ENCODE results near the gene HDLBP. TPM values are rescaled to one million over a fixed set of nuclear protein-coding genes. Genes with fewer than 3 reads are reported as not detected.
A peak's percentile ranks its signal among the peaks of the same experiment; 100 is the strongest.

HDLBP gene
- total and polyA plus RNA-seq, 12 donors, result 206 to 419 (median 353) TPM

- intact Hi-C loops (cut with DNase I), result no loop called here
- H3K4me1 ChIP-seq, result peaks cover 0 to 78% (median 44%) of the 10 kb centered on the region in 9 donors
- WGBS, 2 donors, result 85 to 88% methylated on average over 18 of the region's 18 CpGs
Measured at GRCh38 chr2:241308832-241309500, 6.5 kb downstream of the HDLBP start.

GRCh38 chr2:241308267-241308666 is 7.2 kb downstream of the HDLBP start:
- Histone ChIP-seq H3K36me3 (peaks cover 0 to 5% (median 0%) of the 10 kb centered on the region in 9 donors), H3K9me3 (no peaks in the 10 kb centered on the region), H3K4me1 (peaks cover 0 to 78% (median 44%) of the 10 kb centered on the region in 9 donors), H3K27ac (no peak overlapping the region), H3K4me3 (no peak overlapping the region), H3K27me3 (no peaks in the 10 kb centered on the region)
- TF ChIP-seq CTCF (IDR thresholded peaks at IDR 0.05), result no peak
- DNase-seq, result no peak
- intact Hi-C loops (cut with DNase I), result no loop called here
- no peak for ATAC-seq
- 84 to 91% methylated on average over 5 of the region's 5 CpGs for WGBS, 2 donors

More at GRCh38 chr2:241308832-241309500, 6.5 kb downstream of the HDLBP start:
- H3K4me3 ChIP-seq, result no peak overlapping the region
- peak overlapping the region in 2 of 10 donors; percentile 53 to 78 for H3K27ac ChIP-seq
- DNase-seq (no peak), ATAC-seq (no peak)
- no peak for TF ChIP-seq CTCF (IDR thresholded peaks at IDR 0.05)
- no peaks in the 10 kb centered on the region for H3K27me3 ChIP-seq
- peaks cover 0 to 5% (median 0%) of the 10 kb centered on the region in 9 donors for H3K36me3 ChIP-seq
- H3K9me3 ChIP-seq, result no peaks in the 10 kb centered on the region

- peaks cover 0 to 78% (median 45%) of the 10 kb centered on the region in 9 donors for H3K4me1 ChIP-seq
- intact Hi-C loops (cut with DNase I), result no loop called here
Measured at GRCh38 chr2:241307055-241307454, 8.4 kb downstream of the HDLBP start.

More at GRCh38 chr2:241307055-241307454, 8.4 kb downstream of the HDLBP start:
- Histone ChIP-seq H3K4me3 (no peak overlapping the region), H3K9me3 (no peaks in the 10 kb centered on the region), H3K36me3 (peaks cover 0 to 5% (median 0%) of the 10 kb centered on the region in 9 donors), H3K27me3 (no peaks in the 10 kb centered on the region), H3K27ac (no peak overlapping the region)
- no peak for TF ChIP-seq CTCF (IDR thresholded peaks at IDR 0.05)
- no peak for DNase-seq
- no peak for ATAC-seq
- WGBS, 2 donors, result 93 to 95% methylated on average over 6 of the region's 6 CpGs

All from heart right ventricle (tissue), 16 donors.